ENCODE data around the gene INPP5D. TPM values are rescaled to one million over a fixed set of nuclear protein-coding genes. Genes with fewer than 3 reads are reported as not detected.

INPP5D gene
- total RNA-seq, 1 donor from 2014 or later: 2.2 TPM

GRCh38 chr2:233208382-233209116, 148.4 kb downstream of the INPP5D start:
- Mint-ChIP-seq H3K27ac (ENCODE audit: unreplicated experiment) (no peak overlapping the region), H3K4me3 (ENCODE audit: unreplicated experiment) (no peak overlapping the region), H3K4me1 (ENCODE audit: low read depth, unreplicated experiment) (no peaks in the 10 kb centered on the region), H3K27me3 (ENCODE audit: unreplicated experiment) (peaks cover 5% of the 10 kb centered on the region), H3K36me3 (ENCODE audit: unreplicated experiment) (peaks cover 5% of the 10 kb centered on the region), H3K9me3 (ENCODE audit: unreplicated experiment) (peaks cover 5% of the 10 kb centered on the region)
- no peak for DNase-seq
- TF ChIP-seq CTCF (IDR thresholded peaks at IDR 0.05; ENCODE audit: partially characterized antibody, unreplicated experiment): no peak

GRCh38 chr2:233209117-233209532, 149.0 kb downstream of the INPP5D start:
- H3K27ac Mint-ChIP-seq (ENCODE audit: unreplicated experiment): no peak overlapping the region
- TF ChIP-seq CTCF (IDR thresholded peaks at IDR 0.05; ENCODE audit: partially characterized antibody, unreplicated experiment): no peak

GRCh38 chr2:233209533-233210171, 149.5 kb downstream of the INPP5D start:
- DNase-seq: no peak
- Mint-ChIP-seq H3K4me3 (ENCODE audit: unreplicated experiment) (no peak overlapping the region), H3K27me3 (ENCODE audit: unreplicated experiment) (peaks cover 5% of the 10 kb centered on the region), H3K36me3 (ENCODE audit: unreplicated experiment) (no peaks in the 10 kb centered on the region), H3K9me3 (ENCODE audit: unreplicated experiment) (peaks cover 2% of the 10 kb centered on the region), H3K4me1 (ENCODE audit: low read depth, unreplicated experiment) (no peaks in the 10 kb centered on the region), H3K27ac (ENCODE audit: unreplicated experiment) (no peak overlapping the region)
- no peak for TF ChIP-seq CTCF (IDR thresholded peaks at IDR 0.05; ENCODE audit: partially characterized antibody, unreplicated experiment)

More at GRCh38 chr2:233209117-233209532, 149.0 kb downstream of the INPP5D start:
- DNase-seq: no peak
- Mint-ChIP-seq H3K4me1 (ENCODE audit: low read depth, unreplicated experiment) (no peaks in the 10 kb centered on the region), H3K4me3 (ENCODE audit: unreplicated experiment) (no peak overlapping the region), H3K27me3 (ENCODE audit: unreplicated experiment) (peaks cover 5% of the 10 kb centered on the region), H3K36me3 (ENCODE audit: unreplicated experiment) (no peaks in the 10 kb centered on the region), H3K9me3 (ENCODE audit: unreplicated experiment) (peaks cover 3% of the 10 kb centered on the region)

- Mint-ChIP-seq H3K4me3 (ENCODE audit: unreplicated experiment) (no peak overlapping the region), H3K4me1 (ENCODE audit: low read depth, unreplicated experiment) (no peaks in the 10 kb centered on the region), H3K27ac (ENCODE audit: unreplicated experiment) (no peak overlapping the region), H3K36me3 (ENCODE audit: unreplicated experiment) (no peaks in the 10 kb centered on the region), H3K9me3 (ENCODE audit: unreplicated experiment) (no peaks in the 10 kb centered on the region), H3K27me3 (ENCODE audit: unreplicated experiment) (peaks cover 5% of the 10 kb centered on the region)
- no peak for TF ChIP-seq CTCF (IDR thresholded peaks at IDR 0.05; ENCODE audit: partially characterized antibody, unreplicated experiment)
- DNase-seq: no peak
Observed at GRCh38 chr2:233210281-233210680, 150.1 kb downstream of the INPP5D start.
